SU-DHL-6 (cell line): ENCODE data around the gene XYLT2.

Experiments
- CTCF ChIP-seq: fragments of 200-600 bp; sonication (generic); IDR thresholded peaks from one replicate; pipeline ENCODE4 v1.5.1; 2017; ENCODE audit warnings: antibody characterized with exemption, mild to moderate bottlenecking, low read length, moderate library complexity; ENCODE audit not compliant: insufficient read depth, poor library complexity, severe bottlenecking
- EZH2phosphoT487 ChIP-seq: fragments of 200-600 bp; sonication (generic), shearing (Covaris generic); conservative IDR thresholded peaks from 2 replicates; pipeline ENCODE4 v1.6.1; 2018; ENCODE audit warnings: mild to moderate bottlenecking, antibody characterized with exemption, low read length, moderate library complexity, mixed read lengths

DNA sequence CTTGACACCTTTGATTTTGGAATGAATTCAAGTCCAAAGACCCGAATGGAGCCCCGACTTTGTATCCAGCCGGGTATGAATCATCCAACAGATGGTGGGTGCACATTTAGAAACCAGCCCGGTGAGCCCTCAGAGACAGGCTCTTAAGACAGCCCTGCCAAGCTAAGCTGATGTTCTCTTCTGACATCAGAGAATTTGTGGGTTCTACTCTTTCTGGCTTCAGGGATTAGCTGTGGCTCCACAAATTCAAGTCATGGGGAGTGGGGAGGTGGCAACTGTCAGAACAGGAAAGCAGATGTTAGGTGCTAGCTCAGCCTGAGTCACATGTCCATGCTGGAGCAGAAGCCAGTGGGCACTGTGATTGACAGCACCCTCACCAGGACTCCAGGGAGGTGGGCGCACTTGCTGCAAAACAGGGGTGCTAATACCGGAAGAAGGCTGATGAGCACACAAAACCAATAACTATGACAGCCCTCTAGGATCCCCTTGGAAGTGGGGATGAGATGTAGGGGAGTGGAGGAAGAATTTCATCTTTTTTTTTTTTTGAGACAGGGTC lies 31.4 kb upstream of the XYLT2 start:
- no peak for TF ChIP-seq CTCF
- no peak for TF ChIP-seq EZH2phosphoT487
